OCI-LY1 (cell line): Measurements from ENCODE around the gene ELMO1.

Experiments
- EZH2 ChIP-seq: fragments of 200-600 bp; sonication (generic), shearing (Covaris generic); IDR thresholded peaks from 2 replicates; pipeline ENCODE4 v1.8.0; 2017; ENCODE audit warnings: borderline replicate concordance, mixed run types, mild to moderate bottlenecking, antibody characterized with exemption, low read length, moderate library complexity, mixed read lengths
- TF ChIP-seq, protein P1 (sequence below): fragments of 200-600 bp; sonication (generic), shearing (Covaris generic); IDR thresholded peaks from 2 replicates; pipeline ENCODE4 v1.5.1; 2017; ENCODE audit warnings: mild to moderate bottlenecking, antibody characterized with exemption, low read length, moderate library complexity, mixed read lengths

DNA sequence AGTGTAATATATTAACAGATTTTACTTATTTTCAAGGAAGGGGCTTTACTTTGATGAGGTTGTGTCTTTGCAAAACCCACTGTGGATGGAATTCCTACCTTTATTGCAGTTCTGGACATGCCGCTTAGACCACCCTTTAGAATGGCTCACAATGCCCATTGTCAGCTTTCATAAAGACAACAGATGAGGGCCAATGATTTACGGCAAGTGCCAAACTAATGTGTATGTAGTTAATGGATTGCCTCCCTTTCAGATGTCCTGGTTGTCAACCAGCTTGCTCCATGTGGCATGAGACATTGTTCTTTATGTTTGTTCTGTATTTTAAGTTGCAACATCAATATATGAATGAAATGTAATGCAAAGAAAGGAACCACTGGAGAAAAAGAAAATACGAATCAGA, 35.0 kb upstream of the ELMO1 start:
- TF ChIP-seq, protein P1, sequence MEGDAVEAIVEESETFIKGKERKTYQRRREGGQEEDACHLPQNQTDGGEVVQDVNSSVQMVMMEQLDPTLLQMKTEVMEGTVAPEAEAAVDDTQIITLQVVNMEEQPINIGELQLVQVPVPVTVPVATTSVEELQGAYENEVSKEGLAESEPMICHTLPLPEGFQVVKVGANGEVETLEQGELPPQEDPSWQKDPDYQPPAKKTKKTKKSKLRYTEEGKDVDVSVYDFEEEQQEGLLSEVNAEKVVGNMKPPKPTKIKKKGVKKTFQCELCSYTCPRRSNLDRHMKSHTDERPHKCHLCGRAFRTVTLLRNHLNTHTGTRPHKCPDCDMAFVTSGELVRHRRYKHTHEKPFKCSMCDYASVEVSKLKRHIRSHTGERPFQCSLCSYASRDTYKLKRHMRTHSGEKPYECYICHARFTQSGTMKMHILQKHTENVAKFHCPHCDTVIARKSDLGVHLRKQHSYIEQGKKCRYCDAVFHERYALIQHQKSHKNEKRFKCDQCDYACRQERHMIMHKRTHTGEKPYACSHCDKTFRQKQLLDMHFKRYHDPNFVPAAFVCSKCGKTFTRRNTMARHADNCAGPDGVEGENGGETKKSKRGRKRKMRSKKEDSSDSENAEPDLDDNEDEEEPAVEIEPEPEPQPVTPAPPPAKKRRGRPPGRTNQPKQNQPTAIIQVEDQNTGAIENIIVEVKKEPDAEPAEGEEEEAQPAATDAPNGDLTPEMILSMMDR = no peak
- no peak for TF ChIP-seq EZH2
